Measurements from ENCODE around the gene HKDC1. TPM values are rescaled to one million over a fixed set of nuclear protein-coding genes. Genes with fewer than 3 reads are reported as not detected.

HKDC1 gene
- total RNA-seq, 4 donors from 2014 or later: 0.06 to 1.5 (median 0.17) TPM; not detected in 1

DNA sequence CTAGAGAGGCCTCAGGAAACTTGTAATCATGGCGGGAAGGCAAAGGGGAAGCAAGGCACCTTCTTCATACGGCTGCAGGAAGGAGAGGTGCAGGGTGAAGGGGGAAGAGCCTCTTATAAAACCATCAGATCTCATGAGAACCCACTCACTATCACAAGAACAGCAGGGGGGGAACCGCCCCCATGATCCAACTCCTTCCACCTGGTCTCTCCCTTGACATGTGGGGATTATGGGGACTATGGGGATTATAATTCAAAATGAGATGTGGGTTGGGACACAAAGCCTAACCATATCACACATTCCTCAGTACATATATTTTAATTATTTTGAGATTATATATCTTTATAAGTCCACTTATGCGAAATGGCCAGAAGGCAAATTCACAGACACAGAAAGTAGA is 67.0 kb downstream of the HKDC1 start:
- Histone ChIP-seq H3K9me3 (no peaks in the 10 kb centered on the region), H3K36me3 (no peaks in the 10 kb centered on the region), H3K27me3 (no peaks in the 10 kb centered on the region), H3K27ac (replicated peaks in 1 of 4) (no peak overlapping the region), H3K4me1 (no peaks in the 10 kb centered on the region), H3K4me3 (no peak overlapping the region)
- DNase-seq (ENCODE audit: extremely low spot score): no peak
- WGBS: 82% methylated on average over 4 of the region's 4 CpGs
- TF ChIP-seq POLR2A (IDR thresholded peaks at IDR 0.05; ENCODE audit: low read depth) (no peak), POLR2AphosphoS5 (IDR thresholded peaks at IDR 0.05) (no peak), EP300 (IDR thresholded peaks at IDR 0.05) (no peak)
- TF ChIP-seq, protein P1, sequence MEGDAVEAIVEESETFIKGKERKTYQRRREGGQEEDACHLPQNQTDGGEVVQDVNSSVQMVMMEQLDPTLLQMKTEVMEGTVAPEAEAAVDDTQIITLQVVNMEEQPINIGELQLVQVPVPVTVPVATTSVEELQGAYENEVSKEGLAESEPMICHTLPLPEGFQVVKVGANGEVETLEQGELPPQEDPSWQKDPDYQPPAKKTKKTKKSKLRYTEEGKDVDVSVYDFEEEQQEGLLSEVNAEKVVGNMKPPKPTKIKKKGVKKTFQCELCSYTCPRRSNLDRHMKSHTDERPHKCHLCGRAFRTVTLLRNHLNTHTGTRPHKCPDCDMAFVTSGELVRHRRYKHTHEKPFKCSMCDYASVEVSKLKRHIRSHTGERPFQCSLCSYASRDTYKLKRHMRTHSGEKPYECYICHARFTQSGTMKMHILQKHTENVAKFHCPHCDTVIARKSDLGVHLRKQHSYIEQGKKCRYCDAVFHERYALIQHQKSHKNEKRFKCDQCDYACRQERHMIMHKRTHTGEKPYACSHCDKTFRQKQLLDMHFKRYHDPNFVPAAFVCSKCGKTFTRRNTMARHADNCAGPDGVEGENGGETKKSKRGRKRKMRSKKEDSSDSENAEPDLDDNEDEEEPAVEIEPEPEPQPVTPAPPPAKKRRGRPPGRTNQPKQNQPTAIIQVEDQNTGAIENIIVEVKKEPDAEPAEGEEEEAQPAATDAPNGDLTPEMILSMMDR (IDR thresholded peaks at IDR 0.05): no peak
- intact Hi-C loops (cut with DNase I): no loop called here

DNA sequence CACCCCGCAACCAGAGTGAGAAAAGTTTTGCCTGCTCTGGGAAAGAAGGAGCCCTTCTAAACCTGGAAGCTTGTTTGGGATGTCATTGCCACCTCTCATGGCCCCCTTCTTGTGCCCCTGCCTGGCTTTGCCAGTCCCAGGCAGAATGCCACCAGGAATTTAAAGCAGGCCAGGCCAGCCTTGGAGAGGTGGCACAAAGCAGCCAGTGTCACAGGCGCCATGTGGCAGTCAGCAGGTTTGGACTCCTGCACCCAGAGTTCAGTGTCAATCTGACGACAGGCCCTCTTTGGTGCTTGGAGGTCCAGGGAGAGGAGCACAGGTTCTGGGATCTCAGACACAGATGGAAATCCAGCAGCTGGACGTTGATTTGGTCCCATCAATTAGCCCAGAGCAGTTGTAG is 70.9 kb downstream of the HKDC1 start:
- 83% methylated on average over 3 of the region's 4 CpGs for WGBS
- no peak for DNase-seq (ENCODE audit: extremely low spot score)
- Histone ChIP-seq H3K27me3 (no peaks in the 10 kb centered on the region), H3K4me1 (no peaks in the 10 kb centered on the region), H3K36me3 (no peaks in the 10 kb centered on the region), H3K4me3 (no peak overlapping the region), H3K9me3 (no peaks in the 10 kb centered on the region), H3K27ac (replicated peaks in 1 of 4) (no peak overlapping the region)
- TF ChIP-seq POLR2AphosphoS5 (IDR thresholded peaks at IDR 0.05): no peak
- no peak for TF ChIP-seq EP300 (IDR thresholded peaks at IDR 0.05)
- TF ChIP-seq, protein P1 (IDR thresholded peaks at IDR 0.05): no peak
- TF ChIP-seq POLR2A (IDR thresholded peaks at IDR 0.05; ENCODE audit: low read depth): no peak
- intact Hi-C loops (cut with DNase I): no loop called here

DNA sequence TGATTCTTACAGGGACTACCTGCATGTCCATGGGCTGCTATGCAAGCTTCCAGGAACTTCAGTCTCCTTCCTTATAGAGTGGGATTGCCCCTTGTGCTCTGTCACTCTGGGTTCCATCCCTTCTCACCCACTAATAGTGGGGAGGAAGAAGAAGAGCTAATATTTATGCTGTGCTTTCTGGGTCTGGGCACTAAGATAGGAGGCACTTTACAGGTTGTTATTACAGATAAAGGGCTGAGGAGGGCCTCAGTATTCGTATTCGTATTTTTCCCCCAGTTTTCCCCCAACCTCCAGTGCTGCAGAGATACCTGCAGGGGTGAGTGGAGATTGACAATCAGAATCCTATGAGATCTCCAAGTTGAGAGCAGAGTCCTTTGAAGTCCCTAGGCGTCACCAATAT is 72.3 kb downstream of the HKDC1 start:
- no peaks in the 10 kb centered on the region for H3K4me1 ChIP-seq
- no peak overlapping the region for H3K27ac ChIP-seq (replicated peaks in 1 of 4)
- no peaks in the 10 kb centered on the region for H3K36me3 ChIP-seq
- H3K4me3 ChIP-seq: no peak overlapping the region
- no peaks in the 10 kb centered on the region for H3K27me3 ChIP-seq
- no peaks in the 10 kb centered on the region for H3K9me3 ChIP-seq
- intact Hi-C loops (cut with DNase I): no loop called here
- 53% methylated on average over 3 of the region's 3 CpGs for WGBS
- no peak for TF ChIP-seq POLR2AphosphoS5 (IDR thresholded peaks at IDR 0.05)
- no peak for TF ChIP-seq EP300 (IDR thresholded peaks at IDR 0.05)
- TF ChIP-seq POLR2A (IDR thresholded peaks at IDR 0.05; ENCODE audit: low read depth): no peak
- TF ChIP-seq, protein P1 (IDR thresholded peaks at IDR 0.05): no peak
- DNase-seq (ENCODE audit: extremely low spot score): no peak

DNA sequence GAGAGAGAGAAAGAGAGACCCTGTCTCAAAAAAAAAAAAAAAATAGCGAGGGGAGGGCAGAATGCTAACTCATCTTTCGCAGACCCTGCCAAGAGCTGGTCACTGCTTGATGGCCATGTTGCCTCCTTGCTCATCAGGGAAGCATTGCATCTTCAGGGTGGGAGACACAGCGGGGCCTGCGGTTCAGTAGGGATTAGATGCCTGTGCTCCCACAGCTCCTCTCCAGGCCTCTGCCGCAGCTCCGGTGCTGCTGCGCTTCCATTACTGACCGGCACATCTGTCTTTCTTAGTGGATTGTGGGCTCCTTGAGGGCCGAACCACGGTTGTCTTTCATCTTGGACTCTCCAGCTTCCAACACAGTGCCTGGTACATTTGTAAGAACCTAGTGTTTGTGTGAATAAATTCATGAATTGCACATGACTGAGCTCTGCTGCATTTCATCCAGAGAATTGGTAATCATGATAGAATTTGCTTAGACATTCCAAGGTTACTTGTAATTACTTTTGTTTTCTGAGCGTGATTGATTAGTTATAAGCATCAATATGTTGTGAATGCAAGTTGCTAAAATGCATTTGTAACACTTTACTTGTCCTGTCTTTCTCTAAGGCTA is 75.0 kb downstream of the HKDC1 start:
- Histone ChIP-seq H3K4me1 (no peaks in the 10 kb centered on the region), H3K36me3 (no peaks in the 10 kb centered on the region), H3K9me3 (no peaks in the 10 kb centered on the region), H3K27me3 (no peaks in the 10 kb centered on the region), H3K4me3 (no peak overlapping the region), H3K27ac (replicated peaks in 1 of 4) (no peak overlapping the region)
- TF ChIP-seq POLR2AphosphoS5 (IDR thresholded peaks at IDR 0.05) (no peak), POLR2A (IDR thresholded peaks at IDR 0.05; ENCODE audit: low read depth) (no peak), EP300 (IDR thresholded peaks at IDR 0.05) (no peak)
- TF ChIP-seq, protein P1 (IDR thresholded peaks at IDR 0.05): no peak
- intact Hi-C loops (cut with DNase I): no loop called here
- WGBS: 91% methylated on average over 11 of the region's 11 CpGs
- DNase-seq (ENCODE audit: extremely low spot score): no peak

DNA sequence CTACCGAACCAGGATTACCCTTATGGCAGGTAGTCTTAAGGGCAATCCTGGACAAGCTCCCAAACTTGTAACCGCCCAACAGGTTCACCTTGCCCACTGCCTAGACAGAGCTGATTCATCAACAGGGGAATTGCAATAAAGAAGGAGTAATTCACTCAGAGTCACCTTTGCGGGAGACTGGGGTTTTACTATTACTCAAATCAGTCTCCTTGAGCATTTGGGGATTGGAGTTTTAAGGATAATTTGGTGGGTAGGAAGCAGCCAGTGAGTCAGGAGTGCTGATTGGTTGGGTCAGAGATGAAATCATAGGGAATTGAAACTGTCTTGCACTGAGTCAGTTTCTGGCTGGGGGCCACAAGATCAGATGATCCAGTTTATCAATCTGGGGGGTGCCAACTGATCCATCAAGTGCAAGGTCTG is 83.5 kb downstream of the HKDC1 start:
- Histone ChIP-seq H3K27me3 (no peaks in the 10 kb centered on the region), H3K36me3 (no peaks in the 10 kb centered on the region), H3K27ac (replicated peaks in 1 of 4) (no peak overlapping the region), H3K9me3 (no peaks in the 10 kb centered on the region), H3K4me3 (no peak overlapping the region), H3K4me1 (no peaks in the 10 kb centered on the region)
- no peak for DNase-seq (ENCODE audit: extremely low spot score)
- WGBS: 96% methylated on average over 3 of the region's 3 CpGs
- intact Hi-C loops (cut with DNase I): no loop called here
- TF ChIP-seq, protein P1 (IDR thresholded peaks at IDR 0.05): no peak
- no peak for TF ChIP-seq POLR2AphosphoS5 (IDR thresholded peaks at IDR 0.05)
- TF ChIP-seq POLR2A (IDR thresholded peaks at IDR 0.05; ENCODE audit: low read depth): no peak
- TF ChIP-seq EP300 (IDR thresholded peaks at IDR 0.05): no peak

Measured in esophagus muscularis mucosa (tissue), 4 donors.